GM12892 (cell line): ENCODE data around the gene SUGT1.

Source experiments
- DNase-seq: peaks from one replicate; pipeline ENCODE4 v3.0.0; 2011; ENCODE audit not compliant: insufficient read length
- FAIRE-seq: peaks from 2 replicates; lab custom pipeline; 2011; peaks lifted over from hg19 to GRCh38; lab: Jason Lieb, UNC
- POLR2A ChIP-seq: IDR thresholded peaks from 2 replicates; pipeline ENCODE4 v1.6.1; 2011; ENCODE audit warnings: low read depth, low read length, control low read depth
- POLR2AphosphoS5 ChIP-seq: IDR thresholded peaks from 2 replicates; pipeline ENCODE4 v1.6.1; 2011; ENCODE audit warnings: low read depth, low read length, control low read depth
- TAF1 ChIP-seq: IDR thresholded peaks from 2 replicates; pipeline ENCODE4 v1.6.1; 2011; ENCODE audit warnings: low read depth, mild to moderate bottlenecking, control low read depth, low read length, borderline replicate concordance

SUGT1 gene

DNA sequence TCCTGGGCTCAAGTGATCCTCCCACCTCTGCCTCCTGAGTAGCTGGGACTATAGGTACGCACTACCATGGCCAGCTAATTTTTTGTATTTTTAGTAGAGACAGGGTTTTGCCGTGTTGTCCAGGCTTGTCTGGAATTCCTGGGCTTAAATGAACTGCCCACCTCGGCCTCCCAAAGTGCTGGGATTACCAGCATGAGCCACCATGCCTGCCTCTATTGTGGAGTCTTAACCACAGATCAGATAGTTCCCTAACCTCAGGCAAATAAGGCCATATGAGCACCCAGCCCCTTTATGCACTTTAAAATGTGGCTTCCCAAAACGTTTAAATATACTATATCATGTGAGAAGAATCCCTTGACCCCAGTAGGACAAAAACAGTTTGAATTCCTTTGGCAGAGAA lies 70.5 kb downstream of the SUGT1 start:
- DNase-seq, result no peak
- TF ChIP-seq POLR2A (no peak), POLR2AphosphoS5 (no peak), TAF1 (no peak)
- no peak for FAIRE-seq

DNA sequence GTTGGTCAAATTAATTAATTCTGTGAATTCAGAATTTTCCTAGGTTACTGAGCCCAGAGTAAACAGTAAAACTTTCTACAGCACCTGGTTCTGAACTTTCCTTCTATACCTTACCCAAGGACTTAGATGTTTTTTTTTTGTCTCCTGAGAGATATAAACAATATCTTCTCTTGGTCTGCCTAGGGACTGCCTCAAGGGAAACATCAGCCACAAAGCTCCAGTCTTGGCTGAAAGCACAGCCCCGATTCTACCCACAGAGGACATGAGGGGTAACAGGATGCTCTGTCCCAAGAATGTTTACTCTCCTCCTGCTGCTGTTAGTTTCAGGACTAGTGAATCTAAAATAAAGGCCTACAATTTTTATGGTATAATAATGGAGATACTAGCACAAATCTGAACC lies 72.7 kb downstream of the SUGT1 start:
- DNase-seq (no peak), FAIRE-seq (no peak)
- no peak for TF ChIP-seq POLR2AphosphoS5
- TF ChIP-seq TAF1, result no peak
- no peak for TF ChIP-seq POLR2A

DNA sequence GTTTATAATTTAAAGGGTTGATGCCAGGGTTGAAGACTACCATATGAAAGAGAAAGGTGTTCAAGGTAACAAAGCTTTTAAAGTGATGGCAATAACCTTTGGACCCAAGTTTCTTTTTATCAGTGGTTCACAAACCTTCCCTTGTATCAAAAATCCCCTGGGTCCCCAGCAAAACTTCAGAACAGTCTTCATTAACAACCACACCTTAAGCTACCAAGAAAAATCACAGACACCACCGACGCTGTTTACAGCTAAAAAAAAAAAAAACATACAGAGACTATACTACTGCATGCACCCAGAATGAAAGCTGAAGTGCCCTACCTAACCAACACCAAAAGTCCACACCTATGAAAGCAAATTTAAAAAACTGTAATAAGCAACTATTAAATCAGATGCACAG lies 73.6 kb downstream of the SUGT1 start:
- FAIRE-seq, result no peak
- no peak for TF ChIP-seq TAF1
- no peak for TF ChIP-seq POLR2A
- TF ChIP-seq POLR2AphosphoS5, result no peak
- no peak for DNase-seq

DNA sequence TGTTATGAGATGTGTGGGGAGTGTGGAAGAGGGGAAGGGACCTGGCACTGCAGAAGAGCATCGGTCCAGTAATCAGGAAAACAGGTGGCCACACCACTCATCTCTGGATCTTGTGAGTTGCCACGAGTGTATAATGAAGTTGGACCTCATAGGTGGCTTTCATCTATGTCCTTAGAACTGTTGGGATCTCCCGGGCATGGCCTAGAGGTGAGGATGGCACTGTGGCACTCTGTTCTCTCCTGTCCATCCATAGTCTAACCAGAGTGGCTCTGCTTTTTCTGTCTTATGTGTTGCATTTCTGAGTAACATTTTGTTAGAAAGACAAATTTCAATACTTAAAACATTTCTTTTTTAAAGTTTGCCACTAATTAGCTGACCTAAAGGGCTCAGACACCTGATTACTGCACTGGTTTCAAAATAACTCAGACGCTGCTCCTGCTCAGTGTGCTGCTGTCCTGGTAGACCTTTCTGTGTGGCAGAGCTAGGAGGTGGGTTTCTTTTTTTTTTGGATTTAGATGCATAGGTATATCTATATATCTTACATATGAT lies 81.5 kb downstream of the SUGT1 start:
- TF ChIP-seq POLR2AphosphoS5 (no peak), POLR2A (no peak), TAF1 (no peak)
- FAIRE-seq (no peak), DNase-seq (no peak)

DNA sequence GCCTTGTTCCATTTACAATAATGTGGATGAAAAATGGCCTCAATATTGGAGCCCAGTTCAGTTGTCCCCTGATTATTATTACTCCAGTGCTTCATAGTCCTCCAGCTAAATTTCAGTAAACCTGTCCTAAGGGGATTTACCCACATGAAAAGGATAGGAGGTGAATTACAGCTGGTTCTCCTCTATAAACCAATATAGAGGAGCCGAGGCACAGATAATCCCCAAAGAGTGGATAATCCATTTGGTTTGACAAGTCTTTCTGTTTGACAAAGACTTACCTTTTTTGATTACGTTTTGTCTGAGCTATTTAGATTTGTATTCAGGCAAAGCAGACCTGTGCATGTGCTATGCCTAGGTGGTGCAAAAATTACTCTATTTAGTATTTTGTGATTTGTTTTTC lies 84.3 kb downstream of the SUGT1 start:
- FAIRE-seq (no peak), DNase-seq (no peak)
- no peak for TF ChIP-seq POLR2AphosphoS5
- TF ChIP-seq POLR2A, result no peak
- TF ChIP-seq TAF1, result no peak

DNA sequence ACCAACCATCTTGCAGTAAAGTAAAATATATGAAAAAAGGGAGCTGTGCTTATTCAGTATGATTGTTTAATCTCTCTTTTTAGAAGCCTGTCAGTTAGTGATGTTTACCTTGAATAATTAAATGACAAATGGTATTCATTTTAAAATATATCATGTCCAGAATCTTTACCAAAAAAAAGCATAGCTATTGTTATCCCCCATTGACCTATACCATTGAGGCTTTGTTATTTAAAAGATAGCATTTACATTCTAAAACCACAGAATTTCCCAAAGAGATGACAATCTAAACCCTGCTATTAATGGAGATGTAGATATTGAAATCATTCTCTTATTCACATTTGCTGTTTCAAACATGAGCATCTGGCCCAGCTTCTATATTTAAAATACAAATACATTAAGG lies 84.8 kb downstream of the SUGT1 start:
- FAIRE-seq (no peak), DNase-seq (no peak)
- TF ChIP-seq POLR2AphosphoS5, result no peak
- no peak for TF ChIP-seq POLR2A
- TF ChIP-seq TAF1, result no peak

DNA sequence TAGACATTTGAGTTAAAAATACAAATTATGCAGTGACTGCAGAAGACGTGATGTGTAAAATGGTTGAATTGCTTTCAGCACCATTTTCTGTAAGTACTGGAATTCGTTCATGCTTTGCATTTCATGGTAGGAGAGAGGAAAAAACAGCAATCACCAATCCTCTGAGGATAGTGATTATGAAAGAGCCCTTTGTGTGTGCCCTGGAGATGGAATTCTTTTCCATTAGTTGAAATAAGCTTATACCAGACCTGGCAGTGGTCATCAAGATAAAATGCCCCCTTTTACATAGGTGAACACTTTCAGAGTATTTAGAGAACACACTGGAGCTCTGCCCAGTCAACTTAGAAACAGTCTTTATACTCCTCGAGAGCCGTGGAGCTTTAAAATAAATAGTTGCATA lies 85.3 kb downstream of the SUGT1 start:
- no peak for FAIRE-seq
- DNase-seq, result no peak
- TF ChIP-seq POLR2AphosphoS5, result no peak
- no peak for TF ChIP-seq TAF1
- TF ChIP-seq POLR2A, result no peak

DNA sequence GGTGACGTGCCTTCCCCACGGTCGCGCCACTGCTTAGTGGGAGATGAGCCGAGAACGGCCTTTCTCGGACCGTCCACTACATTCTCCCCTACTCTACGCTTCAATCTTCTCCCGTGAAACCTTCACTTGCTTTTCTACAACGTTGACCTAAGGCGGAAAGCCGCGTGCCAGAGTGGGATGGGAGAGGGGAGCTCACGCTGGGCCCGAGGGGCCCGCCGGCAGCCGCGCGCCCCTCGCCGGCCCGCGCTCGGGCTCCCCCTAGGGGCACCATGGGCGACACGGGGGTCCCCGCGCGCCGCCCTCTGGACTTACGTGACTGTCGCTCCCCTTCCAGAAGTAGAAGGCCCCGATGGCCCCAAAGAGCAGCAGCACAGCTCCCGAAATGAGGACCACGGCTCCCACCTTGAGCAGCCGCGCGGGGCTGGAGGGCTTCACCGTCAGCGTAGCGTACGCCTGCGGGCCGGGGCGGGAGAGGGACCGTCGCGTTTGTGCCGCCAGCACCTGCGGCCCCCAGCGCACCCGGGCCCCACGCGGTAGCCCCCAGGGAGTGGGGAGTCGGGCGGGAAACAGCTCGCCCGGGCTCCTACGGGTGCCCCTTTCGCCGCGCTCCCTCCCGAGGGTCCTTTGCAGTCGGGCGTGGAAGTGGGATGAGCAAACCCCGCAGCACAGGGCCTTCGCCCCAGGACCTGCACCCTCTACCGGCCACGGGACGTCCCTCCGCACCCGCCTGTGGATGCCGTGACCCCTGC lies 86.3 kb downstream of the SUGT1 start:
- DNase-seq (peak; percentile 43), FAIRE-seq (no peak)
- TF ChIP-seq POLR2AphosphoS5 (no peak), POLR2A (no peak), TAF1 (no peak)

DNA sequence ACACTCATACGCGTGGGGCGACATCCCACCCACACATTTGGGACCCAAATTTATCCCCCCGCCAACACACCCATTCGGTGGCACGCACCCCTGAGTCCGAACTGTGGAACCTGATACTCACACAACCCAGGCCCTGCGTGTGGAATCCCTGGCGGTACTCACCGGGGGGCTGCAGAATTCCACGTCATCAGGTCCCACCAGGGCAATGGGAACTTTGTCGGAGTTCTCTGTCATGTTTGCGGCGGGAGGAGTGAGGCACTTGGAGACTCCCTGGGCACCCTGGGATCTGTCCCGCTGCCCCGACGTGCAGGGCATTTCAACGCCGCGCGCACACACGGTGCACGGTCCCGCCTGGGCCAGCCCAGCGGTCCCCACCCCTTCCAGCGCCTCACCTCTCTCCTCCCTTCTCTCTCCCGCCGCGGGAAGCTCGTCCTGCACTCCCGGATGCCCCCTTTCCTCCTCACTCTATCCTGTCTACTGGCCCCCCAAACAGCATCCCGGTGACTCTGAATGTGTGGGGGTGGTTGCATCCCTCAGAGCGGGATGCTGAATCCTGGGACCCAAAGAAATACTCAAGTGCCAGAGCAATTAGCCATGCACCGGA lies 86.9 kb downstream of the SUGT1 start, which contains the start of gene CNMD:
Gene CNMD, minus strand, starts transcription at position 353 of the 604 bp plus-strand sequence. Its CDS starts 119 bp downstream, at position 234.
- FAIRE-seq (no peak), DNase-seq (no peak)
- TF ChIP-seq TAF1 (no peak), POLR2A (no peak), POLR2AphosphoS5 (no peak)

DNA sequence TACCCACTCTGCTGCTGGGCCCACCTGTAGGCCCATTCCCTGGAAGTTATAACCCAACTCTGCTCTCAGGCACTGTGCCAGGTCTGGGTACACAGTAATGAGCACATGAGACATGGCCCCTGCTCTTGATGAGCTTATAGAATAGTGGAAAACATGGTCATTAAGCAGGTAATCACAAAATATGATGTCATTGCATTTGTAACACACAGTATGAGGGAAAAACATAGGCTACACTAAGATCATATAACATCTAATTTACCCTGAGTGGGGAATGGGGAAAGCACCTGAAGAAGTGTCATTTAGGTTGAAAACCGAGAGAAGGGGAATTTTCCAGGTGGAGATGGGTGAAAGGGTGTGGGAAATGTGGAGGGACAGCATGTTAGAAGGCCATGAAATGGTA lies 90.9 kb downstream of the SUGT1 start:
- no peak for FAIRE-seq
- no peak for TF ChIP-seq POLR2A
- no peak for DNase-seq

DNA sequence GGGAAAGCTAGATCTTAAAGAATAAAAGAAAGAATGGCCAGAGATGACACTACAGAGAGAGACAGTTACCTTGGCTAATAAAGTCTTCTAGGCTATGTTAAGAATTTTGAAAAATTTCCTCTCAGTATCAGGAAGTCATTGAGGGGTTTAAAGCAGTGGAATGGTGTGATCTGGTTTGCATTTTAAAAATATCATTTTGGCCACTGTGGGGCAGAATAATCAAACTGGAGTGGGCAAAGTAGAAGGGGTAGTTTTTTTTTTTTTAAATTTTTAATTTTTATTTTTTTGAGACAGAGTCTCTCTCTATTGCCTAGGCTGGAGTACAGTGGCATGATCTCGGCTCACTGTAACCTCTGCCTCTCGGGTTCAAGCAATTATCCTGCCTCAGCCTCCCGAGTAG lies 91.4 kb downstream of the SUGT1 start:
- FAIRE-seq (no peak), DNase-seq (no peak)
- TF ChIP-seq POLR2A, result no peak
- TF ChIP-seq POLR2AphosphoS5, result no peak
- TF ChIP-seq TAF1, result no peak

DNA sequence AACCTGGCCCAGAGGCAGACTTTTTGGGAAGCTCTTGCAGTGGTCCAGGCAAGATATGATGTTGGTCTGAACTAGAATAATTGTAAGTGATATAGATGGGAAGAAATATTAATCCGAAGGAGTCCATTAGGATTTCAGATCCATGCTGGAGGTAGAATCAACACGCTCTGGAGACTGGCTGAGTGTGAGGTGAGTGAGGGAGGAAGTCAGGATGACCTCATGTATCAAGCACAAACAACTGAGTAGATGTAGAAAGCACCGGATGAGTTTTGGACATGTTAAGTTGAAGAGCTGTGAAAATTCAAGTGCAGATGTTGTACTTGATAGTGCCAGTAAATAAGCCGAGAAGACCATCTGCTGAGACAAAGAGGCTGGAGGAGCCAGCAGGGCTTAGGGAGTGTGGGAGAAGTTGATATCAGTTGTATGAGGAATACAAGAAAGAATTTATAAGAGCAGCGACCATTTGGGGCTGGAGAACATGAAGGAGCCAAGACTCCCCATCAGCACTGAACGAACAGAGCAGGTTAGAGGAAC lies 92.3 kb downstream of the SUGT1 start:
- FAIRE-seq, result no peak
- TF ChIP-seq POLR2A (no peak), POLR2AphosphoS5 (no peak), TAF1 (no peak)
- no peak for DNase-seq
